Measurements from ENCODE around the gene MAEA. TPM values are rescaled to one million over a fixed set of nuclear protein-coding genes. Genes with fewer than 3 reads are reported as not detected.

MAEA gene
- total RNA-seq, 1 donor from 2014 or later: 72.3 TPM

- H3K4me3 ChIP-seq (ENCODE audit: low read depth, low read length): no peak overlapping the region
- TF ChIP-seq CTCF (conservative IDR thresholded peaks at IDR 0.05; ENCODE audit: low read depth, low read length): no peak
- DNase-seq (ENCODE audit: low read depth): no peak
These were observed 77.7 kb downstream of the MAEA start for GRCh38 chr4:1367230-1367935.

GRCh38 chr4:1367936-1368289 is 78.2 kb downstream of the MAEA start:
- no peak for DNase-seq (ENCODE audit: low read depth)
- no peak for TF ChIP-seq CTCF (conservative IDR thresholded peaks at IDR 0.05; ENCODE audit: low read depth, low read length)
- no peak overlapping the region for H3K4me3 ChIP-seq (ENCODE audit: low read depth, low read length)

- H3K4me3 ChIP-seq (ENCODE audit: low read depth, low read length): no peak overlapping the region
- TF ChIP-seq CTCF (conservative IDR thresholded peaks at IDR 0.05; ENCODE audit: low read depth, low read length): no peak
- no peak for DNase-seq (ENCODE audit: low read depth)
These were observed 78.9 kb downstream of the MAEA start for GRCh38 chr4:1368421-1369090.

- no peak for DNase-seq (ENCODE audit: low read depth)
- H3K4me3 ChIP-seq (ENCODE audit: low read depth, low read length): no peak overlapping the region
- TF ChIP-seq CTCF (conservative IDR thresholded peaks at IDR 0.05; ENCODE audit: low read depth, low read length): no peak
These were observed 79.4 kb downstream of the MAEA start for GRCh38 chr4:1369091-1369450.

GRCh38 chr4:1369479-1370079 is 79.9 kb downstream of the MAEA start:
- DNase-seq (ENCODE audit: low read depth): no peak
- H3K4me3 ChIP-seq (ENCODE audit: low read depth, low read length): no peak overlapping the region
- TF ChIP-seq CTCF (conservative IDR thresholded peaks at IDR 0.05; ENCODE audit: low read depth, low read length): no peak

GRCh38 chr4:1370321-1371124 is 80.8 kb downstream of the MAEA start:
- no peak overlapping the region for H3K4me3 ChIP-seq (ENCODE audit: low read depth, low read length)
- TF ChIP-seq CTCF (conservative IDR thresholded peaks at IDR 0.05; ENCODE audit: low read depth, low read length): no peak
- DNase-seq (ENCODE audit: low read depth): no peak
